T-helper 1 cell treated with Interleukin-12 subunit alpha and Interleukin-12 subunit beta and Interleukin-4 antibody, amounts not matched to agents 30 μg/mL and 1 μg/mL, for 36 hours (primary cell): Measurements from ENCODE around the gene EIF2B1.

Experiments
- H3K27ac Mint-ChIP-seq: one replicate; pipeline ENCODE4 v1.8.0; 2021; ENCODE audit warnings: mild to moderate bottlenecking, mixed read lengths
- H3K27me3 Mint-ChIP-seq: one replicate; pipeline ENCODE4 v1.8.0; 2021; ENCODE audit warnings: low read depth, mixed read lengths
- H3K36me3 Mint-ChIP-seq: one replicate; pipeline ENCODE4 v1.8.0; 2021; ENCODE audit warnings: low read depth, mixed read lengths
- H3K4me1 Mint-ChIP-seq: one replicate; pipeline ENCODE4 v1.8.0; 2021; ENCODE audit warnings: low read depth, mixed read lengths
- H3K4me3 Mint-ChIP-seq: one replicate; pipeline ENCODE4 v1.8.0; 2021; ENCODE audit warnings: mild to moderate bottlenecking, moderate library complexity, mixed read lengths
- H3K9me3 Mint-ChIP-seq: one replicate; pipeline ENCODE4 v1.8.0; 2021; ENCODE audit warnings: mixed read lengths

The EIF2B1 gene

GRCh38 chr12:123633379-123634141 is at the start of gene EIF2B1, which contains the start of gene GTF2H3:
Gene EIF2B1, minus strand, starts transcription at chr12:123633686. Its CDS starts 129 bp downstream, at chr12:123633557.
Gene GTF2H3, plus strand, starts transcription at chr12:123633829. Its CDS starts 31 bp downstream, at chr12:123633860.
- Mint-ChIP-seq H3K4me1 (peaks cover 24% of the 10 kb centered on the region), H3K27me3 (no peaks in the 10 kb centered on the region), H3K27ac (peak within 1 kb of the TSS; percentile 98), H3K9me3 (no peaks in the 10 kb centered on the region), H3K4me3 (peak within 1 kb of the TSS; percentile 99), H3K36me3 (peaks cover 19% of the 10 kb centered on the region)

- H3K4me3 Mint-ChIP-seq = no peak overlapping the region
- H3K36me3 Mint-ChIP-seq = peaks cover 2% of the 10 kb centered on the region
- no peak overlapping the region for H3K27ac Mint-ChIP-seq
- H3K27me3 Mint-ChIP-seq = no peaks in the 10 kb centered on the region
- H3K9me3 Mint-ChIP-seq = no peaks in the 10 kb centered on the region
- H3K4me1 Mint-ChIP-seq = no peaks in the 10 kb centered on the region
Observed at GRCh38 chr12:123681605-123682004, 48.1 kb upstream of the EIF2B1 start.

- Mint-ChIP-seq H3K4me3 (no peak overlapping the region), H3K4me1 (no peaks in the 10 kb centered on the region), H3K27ac (no peak overlapping the region), H3K36me3 (peaks cover 2% of the 10 kb centered on the region), H3K9me3 (no peaks in the 10 kb centered on the region), H3K27me3 (no peaks in the 10 kb centered on the region)
Observed at GRCh38 chr12:123678981-123679380, 45.5 kb upstream of the EIF2B1 start.

GRCh38 chr12:123676616-123677320 is 43.3 kb upstream of the EIF2B1 start:
- Mint-ChIP-seq H3K27ac (no peak overlapping the region), H3K36me3 (peaks cover 2% of the 10 kb centered on the region), H3K27me3 (no peaks in the 10 kb centered on the region), H3K4me3 (no peak overlapping the region), H3K9me3 (no peaks in the 10 kb centered on the region), H3K4me1 (peaks cover 2% of the 10 kb centered on the region)

- Mint-ChIP-seq H3K4me3 (no peak overlapping the region), H3K27me3 (no peaks in the 10 kb centered on the region), H3K4me1 (peaks cover 9% of the 10 kb centered on the region), H3K36me3 (no peaks in the 10 kb centered on the region), H3K27ac (no peak overlapping the region), H3K9me3 (no peaks in the 10 kb centered on the region)
Observed at GRCh38 chr12:123675436-123675835, 42.0 kb upstream of the EIF2B1 start.

- H3K4me3 Mint-ChIP-seq = peak overlapping the region; percentile 85
- H3K27ac Mint-ChIP-seq = no peak overlapping the region
- H3K4me1 Mint-ChIP-seq = peaks cover 9% of the 10 kb centered on the region
- no peaks in the 10 kb centered on the region for H3K36me3 Mint-ChIP-seq
- no peaks in the 10 kb centered on the region for H3K27me3 Mint-ChIP-seq
- H3K9me3 Mint-ChIP-seq = no peaks in the 10 kb centered on the region
Observed at GRCh38 chr12:123671876-123672275, 38.4 kb upstream of the EIF2B1 start.

- no peak within 1 kb of the TSS for H3K27ac Mint-ChIP-seq
- H3K27me3 Mint-ChIP-seq = no peaks in the 10 kb centered on the region
- no peaks in the 10 kb centered on the region for H3K36me3 Mint-ChIP-seq
- peaks cover 9% of the 10 kb centered on the region for H3K4me1 Mint-ChIP-seq
- peak within 1 kb of the TSS; percentile 85 for H3K4me3 Mint-ChIP-seq
- H3K9me3 Mint-ChIP-seq = no peaks in the 10 kb centered on the region
Observed at GRCh38 chr12:123670882-123671728, 37.6 kb upstream of the EIF2B1 start, which contains the start of gene TCTN2. Gene TCTN2, plus strand, starts transcription at chr12:123671113. Its CDS starts 128 bp downstream, at chr12:123671241.

GRCh38 chr12:123667771-123668170 is 34.3 kb upstream of the EIF2B1 start:
- Mint-ChIP-seq H3K36me3 (peaks cover 10% of the 10 kb centered on the region), H3K4me3 (no peak overlapping the region), H3K27ac (no peak overlapping the region), H3K4me1 (peaks cover 9% of the 10 kb centered on the region), H3K27me3 (no peaks in the 10 kb centered on the region), H3K9me3 (no peaks in the 10 kb centered on the region)

- Mint-ChIP-seq H3K4me1 (peaks cover 19% of the 10 kb centered on the region), H3K4me3 (no peak overlapping the region), H3K27ac (peak overlapping the region; percentile 72), H3K27me3 (no peaks in the 10 kb centered on the region), H3K36me3 (peaks cover 35% of the 10 kb centered on the region), H3K9me3 (no peaks in the 10 kb centered on the region)
Observed at GRCh38 chr12:123659996-123660727, 26.7 kb upstream of the EIF2B1 start.

- no peaks in the 10 kb centered on the region for H3K27me3 Mint-ChIP-seq
- H3K27ac Mint-ChIP-seq = no peak overlapping the region
Observed at GRCh38 chr12:123657211-123657610, 23.7 kb upstream of the EIF2B1 start.

GRCh38 chr12:123656392-123656791 is 22.9 kb upstream of the EIF2B1 start:
- Mint-ChIP-seq H3K27ac (no peak overlapping the region), H3K4me1 (peaks cover 19% of the 10 kb centered on the region)

More at GRCh38 chr12:123657211-123657610, 23.7 kb upstream of the EIF2B1 start:
- H3K4me1 Mint-ChIP-seq = peaks cover 19% of the 10 kb centered on the region
- H3K4me3 Mint-ChIP-seq = no peak overlapping the region
- no peaks in the 10 kb centered on the region for H3K9me3 Mint-ChIP-seq
- peaks cover 31% of the 10 kb centered on the region for H3K36me3 Mint-ChIP-seq

GRCh38 chr12:123655420-123655819 is 21.9 kb upstream of the EIF2B1 start:
- no peak overlapping the region for H3K4me3 Mint-ChIP-seq
- H3K27ac Mint-ChIP-seq = no peak overlapping the region
- H3K36me3 Mint-ChIP-seq = peaks cover 35% of the 10 kb centered on the region
- no peaks in the 10 kb centered on the region for H3K27me3 Mint-ChIP-seq
- peaks cover 17% of the 10 kb centered on the region for H3K4me1 Mint-ChIP-seq
- H3K9me3 Mint-ChIP-seq = no peaks in the 10 kb centered on the region

More at GRCh38 chr12:123656392-123656791, 22.9 kb upstream of the EIF2B1 start:
- no peaks in the 10 kb centered on the region for H3K27me3 Mint-ChIP-seq
- H3K4me3 Mint-ChIP-seq = no peak overlapping the region
- H3K36me3 Mint-ChIP-seq = peaks cover 35% of the 10 kb centered on the region
- H3K9me3 Mint-ChIP-seq = no peaks in the 10 kb centered on the region

GRCh38 chr12:123654129-123654701 is 20.7 kb upstream of the EIF2B1 start:
- Mint-ChIP-seq H3K9me3 (no peaks in the 10 kb centered on the region), H3K27ac (no peak overlapping the region), H3K27me3 (no peaks in the 10 kb centered on the region), H3K36me3 (peaks cover 28% of the 10 kb centered on the region), H3K4me3 (no peak overlapping the region), H3K4me1 (peaks cover 8% of the 10 kb centered on the region)
